Measurements from ENCODE around the gene TMEM183A.

- no peak for TF ChIP-seq CTCF (IDR thresholded peaks at IDR 0.05)
- TF ChIP-seq EZH2 (IDR thresholded peaks at IDR 0.05; ENCODE audit: borderline replicate concordance, insufficient read depth, low read depth, low read length, poor library complexity, severe bottlenecking) = no peak
Measured at GRCh38 chr1:203036537-203036936, 29.4 kb downstream of the TMEM183A start.
